Measurements from ENCODE around the gene C20orf173. TPM values are rescaled to one million over a fixed set of nuclear protein-coding genes. Genes with fewer than 3 reads are reported as not detected.
"Not testable (repeated sequence)": the region's sequence is repeated elsewhere in the genome, so short reads cannot be mapped to it uniquely, and the experiment has no call there.

C20orf173 gene
- total and polyA plus RNA-seq, 5 experiments from 2014 or later, result not detected

- POLR2A ChIA-PET, result interaction anchor here (0.5 kb wide), 1 partner anchor 1551 kb away, joined by 3 read pairs; the partner anchor contains the start of gene RALY
- H3K4me3 Mint-ChIP-seq, result peak overlapping the region in 1 of 10 donors; percentile 42
- peaks cover 0 to 2% (median 0%) of the 10 kb centered on the region in 5 donors for H3K27me3 Mint-ChIP-seq
- H3K4me1 Mint-ChIP-seq, result peaks cover 10 to 28% (median 24%) of the 10 kb centered on the region in 4 donors
- peak overlapping the region in 1 of 10 donors; percentile 9 for H3K27ac Mint-ChIP-seq
- ATAC-seq, result no peak
- DNase-seq, result no peak
- H3K9me3 Mint-ChIP-seq, result no peaks in the 10 kb centered on the region
- peaks cover 0 to 24% (median 7%) of the 10 kb centered on the region in 3 donors for H3K36me3 Mint-ChIP-seq
These were observed 15.0 kb upstream of the C20orf173 start for GRCh38 chr20:35544436-35544835.

- Mint-ChIP-seq H3K4me3 (peak overlapping the region; percentile 82 to 97 (median 92)), H3K4me1 (peaks cover 10 to 28% (median 24%) of the 10 kb centered on the region in 4 donors), H3K9me3 (no peaks in the 10 kb centered on the region), H3K36me3 (peaks cover 0 to 14% (median 0%) of the 10 kb centered on the region in 3 donors), H3K27ac (peak overlapping the region; percentile 37 to 96 (median 90)), H3K27me3 (peaks cover 0 to 2% (median 0%) of the 10 kb centered on the region in 5 donors)
- POLR2A ChIA-PET, result interaction anchor here (1.0 to 3.5 kb wide), 5 partner anchors 52 to 411 kb away, joined by 3 to 22 read pairs (median 12); partner anchors contain the start of genes RBM39 and SCAND1
- ATAC-seq, result no peak
- DNase-seq, result no peak
These were observed 13.5 kb upstream of the C20orf173 start for GRCh38 chr20:35542990-35543389.

- DNase-seq, result peak; percentile 92 to 98 (median 96)
These were observed 12.6 kb upstream of the C20orf173 start, which contains the start of gene ERGIC3 for GRCh38 chr20:35541783-35542662. TSS of gene ERGIC3 (plus strand) at chr20:35542078. CDS start at chr20:35542098, 20 bp downstream.

GRCh38 chr20:35541118-35541782, 11.8 kb upstream of the C20orf173 start:
- H3K4me3 Mint-ChIP-seq, result peak overlapping the region; percentile 82 to 97 (median 92)
- no peak for ATAC-seq
- peak overlapping the region in 8 of 10 donors; percentile 52 to 96 (median 91) for H3K27ac Mint-ChIP-seq
- DNase-seq, result no peak
- POLR2A ChIA-PET, result interaction anchor here (0.8 to 3.5 kb wide), 7 partner anchors 50 to 413 kb away, joined by 3 to 22 read pairs (median 7); partner anchors contain the start of genes EIF6, RBM39 and SCAND1
- H3K9me3 Mint-ChIP-seq, result no peaks in the 10 kb centered on the region
- peaks cover 0 to 2% (median 0%) of the 10 kb centered on the region in 5 donors for H3K27me3 Mint-ChIP-seq
- H3K4me1 Mint-ChIP-seq, result peaks cover 10 to 28% (median 24%) of the 10 kb centered on the region in 4 donors
- peaks cover 0 to 8% (median 0%) of the 10 kb centered on the region in 3 donors for H3K36me3 Mint-ChIP-seq

More at GRCh38 chr20:35541783-35542662, 12.6 kb upstream of the C20orf173 start, which contains the start of gene ERGIC3:
- peak within 1 kb of the TSS; percentile 70 to 96 (median 91) for H3K27ac Mint-ChIP-seq
- H3K9me3 Mint-ChIP-seq, result no peaks in the 10 kb centered on the region
- peak within 1 kb of the TSS; percentile 82 to 97 (median 92) for H3K4me3 Mint-ChIP-seq
- H3K4me1 Mint-ChIP-seq, result peaks cover 10 to 28% (median 24%) of the 10 kb centered on the region in 4 donors
- ATAC-seq, result peak; percentile 96
- peaks cover 0 to 8% (median 0%) of the 10 kb centered on the region in 3 donors for H3K36me3 Mint-ChIP-seq
- POLR2A ChIA-PET, result interaction anchor here (0.6 to 3.5 kb wide), 10 partner anchors 51 to 412 kb away, joined by 3 to 22 read pairs (median 4); partner anchors contain the start of genes EIF6, RBM39 and SCAND1
- peaks cover 0 to 2% (median 0%) of the 10 kb centered on the region in 5 donors for H3K27me3 Mint-ChIP-seq

GRCh38 chr20:35539756-35540212, 10.3 kb upstream of the C20orf173 start:
- DNase-seq (peak in 1 of 10 donors; percentile 11), ATAC-seq (no peak)
- POLR2A ChIA-PET, result no interaction called here
- Mint-ChIP-seq H3K9me3 (no peaks in the 10 kb centered on the region), H3K4me3 (peak overlapping the region in 1 of 10 donors; percentile 40), H3K36me3 (peaks cover 0 to 8% (median 0%) of the 10 kb centered on the region in 3 donors), H3K27me3 (peaks cover 0 to 3% (median 0%) of the 10 kb centered on the region in 5 donors), H3K4me1 (peaks cover 10 to 28% (median 24%) of the 10 kb centered on the region in 4 donors), H3K27ac (peak overlapping the region in 1 of 10 donors; percentile 48)

GRCh38 chr20:35527122-35527769, 2.2 kb downstream of the C20orf173 start:
- H3K27ac Mint-ChIP-seq, result peak overlapping the region in 1 of 10 donors; percentile 82
- no peaks in the 10 kb centered on the region for H3K27me3 Mint-ChIP-seq
- POLR2A ChIA-PET, result no interaction called here
- no peaks in the 10 kb centered on the region for H3K4me1 Mint-ChIP-seq
- DNase-seq, result no peak
- ATAC-seq, result no peak
- H3K9me3 Mint-ChIP-seq, result no peaks in the 10 kb centered on the region
- no peak overlapping the region for H3K4me3 Mint-ChIP-seq
- no peaks in the 10 kb centered on the region for H3K36me3 Mint-ChIP-seq

GRCh38 chr20:35525639-35526038, 3.8 kb downstream of the C20orf173 start:
- no peak for ATAC-seq
- H3K27ac Mint-ChIP-seq, result no peak overlapping the region
- no peak for DNase-seq
- POLR2A ChIA-PET, result interaction anchor here (0.6 kb wide), 1 partner anchor 98 kb away, joined by 3 read pairs; no protein-coding TSS in a partner anchor
- H3K36me3 Mint-ChIP-seq, result no peaks in the 10 kb centered on the region
- no peaks in the 10 kb centered on the region for H3K27me3 Mint-ChIP-seq
- H3K9me3 Mint-ChIP-seq, result no peaks in the 10 kb centered on the region
- no peaks in the 10 kb centered on the region for H3K4me1 Mint-ChIP-seq
- H3K4me3 Mint-ChIP-seq, result no peak overlapping the region

- Mint-ChIP-seq H3K27me3 (no peaks in the 10 kb centered on the region), H3K36me3 (peaks cover 0 to 3% (median 0%) of the 10 kb centered on the region in 3 donors), H3K9me3 (no peaks in the 10 kb centered on the region), H3K27ac (peak overlapping the region in 1 of 10 donors; percentile 69), H3K4me3 (no peak overlapping the region), H3K4me1 (no peaks in the 10 kb centered on the region)
- peak in 1 of 10 donors; percentile 13 for DNase-seq
- POLR2A ChIA-PET, result no interaction called here
- ATAC-seq, result peak in 1 of 2 donors; percentile 49
These were observed 6.1 kb downstream of the C20orf173 start for GRCh38 chr20:35523298-35523888.

GRCh38 chr20:35518955-35519354, 10.5 kb downstream of the C20orf173 start:
- ATAC-seq (no peak), DNase-seq (no peak)
- Mint-ChIP-seq H3K27me3 (no peaks in the 10 kb centered on the region), H3K9me3 (no peaks in the 10 kb centered on the region), H3K27ac (no peak overlapping the region), H3K4me1 (peaks cover 0 to 2% (median 0%) of the 10 kb centered on the region in 4 donors), H3K36me3 (peaks cover 0 to 15% (median 0%) of the 10 kb centered on the region in 3 donors), H3K4me3 (no peak overlapping the region)
- POLR2A ChIA-PET, result no interaction called here

GRCh38 chr20:35517767-35518166, 11.7 kb downstream of the C20orf173 start:
- H3K36me3 Mint-ChIP-seq, result peaks cover 0 to 26% (median 0%) of the 10 kb centered on the region in 3 donors
- H3K27me3 Mint-ChIP-seq, H3K4me1 Mint-ChIP-seq, POLR2A ChIA-PET, DNase-seq, H3K9me3 Mint-ChIP-seq, H3K4me3 Mint-ChIP-seq, ATAC-seq, H3K27ac Mint-ChIP-seq: not testable (repeated sequence)

GRCh38 chr20:35517125-35517524, 12.3 kb downstream of the C20orf173 start:
- Mint-ChIP-seq H3K4me1 (peaks cover 0 to 2% (median 0%) of the 10 kb centered on the region in 4 donors), H3K4me3 (no peak overlapping the region), H3K9me3 (no peaks in the 10 kb centered on the region), H3K27ac (peak overlapping the region in 2 of 10 donors; percentile 34 to 67), H3K36me3 (peaks cover 0 to 31% (median 2%) of the 10 kb centered on the region in 3 donors), H3K27me3 (no peaks in the 10 kb centered on the region)
- DNase-seq (no peak), ATAC-seq (no peak)
- POLR2A ChIA-PET, result no interaction called here
